K562 (cell line): Measurements from ENCODE around the gene NR3C2. TPM values are rescaled to one million over a fixed set of nuclear protein-coding genes. Genes with fewer than 3 reads are reported as not detected.

Experiments used
- ATAC-seq: fragments of 200-7000 bp; cut with Tn5 transposase; 3 replicates; pipeline ENCODE4 v1.9.1; 2020; ENCODE audit warnings: moderate library complexity
- BruUV-seq: library from RNA; stranded (reverse); fragments of 400-500 nt; replicated peaks from 2 replicates; lab custom pipeline; 2021; lab: Mats Ljungman, UMichigan
- CTCF ChIA-PET: fragments of 300-600 bp; formaldehyde crosslinking; extraction: SDS; loops from one replicate; lab custom pipeline; 2021; ENCODE audit warnings: low intra/inter-chr PET ratio; lab: Yijun Ruan, JAX
- POLR2A ChIA-PET: fragments of 300-600, 350-650 bp; sonication (Branson Sonifier 250); formaldehyde crosslinking; extraction: SDS; loops from one replicate; lab custom pipeline; 2021; ENCODE audit warnings: antibody characterized with exemption, inconsistent platforms; lab: Yijun Ruan, JAX
- DNase-seq, 4 experiments: peaks; one replicate each; pipeline versions ENCODE4 v3.0.0 to v3.0.0-alpha.2; 2011 to 2018; ENCODE audit warnings: low spot score in 3 of 4, mixed read lengths in 3 of 4; ENCODE audit errors: extremely low read depth in 1 of 4
- FAIRE-seq: peaks from 2 replicates; lab custom pipeline; 2011; peaks lifted over from hg19 to GRCh38; lab: Jason Lieb, UNC
- H2AFZ ChIP-seq: 2 replicates; pipeline ENCODE4 v1.6.0; 2011; ENCODE audit warnings: low read depth, low read length, control low read depth, inconsistent platforms
- H3K27ac ChIP-seq: fragments of 200-600 bp; 3 replicates; pipeline ENCODE4 v1.8.0; 2011; ENCODE audit warnings: low read depth, mild to moderate bottlenecking, control low read depth, inconsistent platforms, low read length, moderate library complexity, mixed read lengths; ENCODE audit errors: extremely low read depth
- H3K27me3 ChIP-seq, 2 experiments: fragments of 300-600 bp in 1 of 2; 2 replicates in 1 of 2; 3 replicates in 1 of 2; pipeline versions ENCODE4 v1.6.0 to v1.8.0; 2011; ENCODE audit warnings: inconsistent platforms in 2 of 2, low read length in 2 of 2, mild to moderate bottlenecking in 1 of 2, mixed read lengths in 1 of 2, moderate library complexity in 1 of 2; ENCODE audit not compliant: control insufficient read depth in 2 of 2, insufficient read depth in 2 of 2
- H3K36me3 ChIP-seq: fragments of 300-600 bp; 3 replicates; pipeline ENCODE4 v1.8.0; 2011; ENCODE audit warnings: mild to moderate bottlenecking, low read length, inconsistent platforms; ENCODE audit not compliant: control insufficient read depth, insufficient read depth
- H3K4me1 ChIP-seq, 2 experiments: fragments of 200-600 bp in 1 of 2; replicated peaks in 1 of 2; 2 replicates in 1 of 2; 3 replicates in 1 of 2; pipeline versions ENCODE4 v1.5.1 to v1.8.0; 2011; ENCODE audit warnings: inconsistent platforms in 2 of 2, low read length in 2 of 2, mild to moderate bottlenecking in 1 of 2, mixed read lengths in 1 of 2, moderate library complexity in 1 of 2; ENCODE audit not compliant: control insufficient read depth in 2 of 2, insufficient read depth in 2 of 2
- H3K4me2 ChIP-seq: 2 replicates; pipeline ENCODE4 v1.6.1; 2011; ENCODE audit warnings: low read length, control low read depth, inconsistent platforms, mixed read lengths; ENCODE audit not compliant: insufficient read depth
- H3K4me3 ChIP-seq: fragments of 200-600 bp; sonication (generic), shearing (Covaris generic); 2 replicates; pipeline ENCODE4 v1.5.1; 2016; ENCODE audit warnings: control low read depth, inconsistent platforms
- H3K79me2 ChIP-seq: fragments of 200-600 bp; 3 replicates; pipeline ENCODE4 v1.8.0; 2011; ENCODE audit warnings: low read length, inconsistent platforms; ENCODE audit not compliant: control insufficient read depth, insufficient read depth
- H3K9ac ChIP-seq, 2 experiments: 2 replicates each; pipeline versions ENCODE4 v1.6.0 to v1.6.1; 2011; ENCODE audit warnings: low read depth in 2 of 2, low read length in 2 of 2, control low read depth in 1 of 2, inconsistent platforms in 1 of 2, mild to moderate bottlenecking in 1 of 2, mixed read lengths in 1 of 2; ENCODE audit not compliant: insufficient read depth in 1 of 2
- H3K9me1 ChIP-seq: one replicate; pipeline ENCODE4 v1.6.0; 2011; ENCODE audit warnings: inconsistent platforms, mild to moderate bottlenecking, low read length, moderate library complexity; ENCODE audit not compliant: control insufficient read depth, insufficient read depth
- H3K9me3 ChIP-seq: replicated peaks from 2 replicates; pipeline ENCODE4 v1.5.1; 2011; ENCODE audit warnings: low read depth, low read length, inconsistent platforms; ENCODE audit not compliant: control insufficient read depth, insufficient read depth
- H4K20me1 ChIP-seq: replicated peaks from 2 replicates; pipeline ENCODE4 v1.6.1; 2011; ENCODE audit warnings: low read length, inconsistent platforms, mixed read lengths; ENCODE audit not compliant: control insufficient read depth, insufficient read depth
- CREM ChIP-seq: IDR thresholded peaks from 2 replicates; pipeline ENCODE4 v1.6.1; 2014; ENCODE audit warnings: antibody characterized with exemption, low read depth
- ELF1 ChIP-seq: fragments of 200-800 bp; sonication (Bioruptor generic); IDR thresholded peaks from 2 replicates; pipeline ENCODE4 v1.6.1; 2016; ENCODE audit warnings: missing genetic modification characterization, missing compliant biosample characterization
- FOXA1 ChIP-seq: fragments of 450-650 bp; IDR thresholded peaks from 2 replicates; pipeline ENCODE4 v1.6.1; 2016; ENCODE audit warnings: mild to moderate bottlenecking, borderline replicate concordance
- FOXP1 ChIP-seq: sonication (generic); formaldehyde crosslinking; IDR thresholded peaks from 2 replicates; pipeline ENCODE4 v1.8.0; 2022; ENCODE audit warnings: mild to moderate bottlenecking, missing genetic modification reagents
- KDM2B ChIP-seq: fragments of 250-450 bp; sonication (Bioruptor Pico); IDR thresholded peaks from 2 replicates; pipeline ENCODE4 v1.8.0; 2021; ENCODE audit warnings: mild to moderate bottlenecking, moderate library complexity
- KHSRP ChIP-seq: fragments of 450-650 bp; IDR thresholded peaks from 2 replicates; pipeline ENCODE4 v1.6.1; 2017
- NCOA1 ChIP-seq: fragments of 450-650 bp; IDR thresholded peaks from 2 replicates; pipeline ENCODE4 v1.6.1; 2016; ENCODE audit warnings: low read depth
- NELFE ChIP-seq: IDR thresholded peaks from 2 replicates; pipeline ENCODE4 v1.6.1; 2011; ENCODE audit warnings: mild to moderate bottlenecking; ENCODE audit not compliant: insufficient read depth, insufficient read length
- PRPF4 ChIP-seq: fragments of 200-400 bp; formaldehyde crosslinking; IDR thresholded peaks from one replicate; pipeline ENCODE4 v1.6.1; 2017; ENCODE audit warnings: low read length, low read depth, mild to moderate bottlenecking; ENCODE audit not compliant: insufficient read depth, poor library complexity, severe bottlenecking
- RBM14 ChIP-seq: fragments of 200-400 bp; formaldehyde crosslinking; IDR thresholded peaks from 2 replicates; pipeline ENCODE4 v1.6.1; 2018; ENCODE audit warnings: low read depth, mild to moderate bottlenecking, low read length, moderate library complexity, borderline replicate concordance; ENCODE audit not compliant: insufficient read depth
- RUNX1 ChIP-seq: sonication (generic); IDR thresholded peaks from 2 replicates; pipeline ENCODE4 v1.6.1; 2016; ENCODE audit warnings: antibody characterized with exemption, low read depth
- SMARCB1 ChIP-seq: IDR thresholded peaks from 2 replicates; pipeline ENCODE4 v1.6.1; 2011; ENCODE audit warnings: improper control_type of control experiment, low read depth; ENCODE audit not compliant: insufficient read length
- TEAD2 ChIP-seq: fragments of 450-650 bp; IDR thresholded peaks from 2 replicates; pipeline ENCODE4 v1.6.1; 2016; ENCODE audit warnings: missing genetic modification characterization, control low read depth, missing compliant biosample characterization
- ZNF165 ChIP-seq: fragments of 250-450 bp; sonication (Bioruptor Pico); IDR thresholded peaks from 2 replicates; pipeline ENCODE4 v1.4.0; 2020; ENCODE audit warnings: borderline replicate concordance
- ZNF79 ChIP-seq: fragments of 250-450 bp; sonication (Bioruptor Pico); IDR thresholded peaks from 2 replicates; pipeline ENCODE4 v1.4.0; 2020; ENCODE audit warnings: low read depth, mild to moderate bottlenecking, moderate library complexity
- ZSCAN32 ChIP-seq: fragments of 450-650 bp; formaldehyde crosslinking; IDR thresholded peaks from 2 replicates; pipeline ENCODE4 v1.4.0; 2020; ENCODE audit warnings: mild to moderate bottlenecking, moderate library complexity
- WGBS: fragments of 100-300 bp; shearing (Covaris generic); methylation state at CpG from one replicate; pipeline ENCODE4 v1.1.6; 2016; ENCODE audit warnings: low coverage, mixed read lengths; ENCODE audit not compliant: insufficient coverage; ENCODE audit errors: missing lambda C conversion rate; 5-methylcytosine and 5-hydroxymethylcytosine counted together
- in situ Hi-C: fragments of 300-500 bp; cut with MboI; formaldehyde crosslinking; loops from 4 replicates; pipeline ENCODE4 v1.15.0; 2018; ENCODE audit warnings: inconsistent platforms, mixed read lengths
- intact Hi-C: fragments of 100-400 bp; cut with micrococcal nuclease; formaldehyde crosslinking; loops from 2 replicates; pipeline ENCODE4 v1.14.2; 2022
- polyA plus RNA-seq, 8 experiments: library from polyadenylated mRNA; depleted of rRNA in 4 of 8; stranded (reverse) in 5 of 8; unstranded in 3 of 8; fragments of >200 nt; fragmentation: Nextera tagmentation in 2 of 8; fragmentation: Illumina TruSeq in 1 of 8; extraction: Ambion mirVana in 2 of 8; extraction: Trizol in 1 of 8; gene quantifications; 2 replicates each; pipeline versions ENCODE4 v1.2.1 to v1.2.3, GENCODE V29; 2011 to 2014; ENCODE audit warnings: inconsistent platforms in 1 of 8, missing spikeins in 1 of 8
- total RNA-seq, 7 experiments: library from RNA; depleted of rRNA in 6 of 7; stranded (reverse); fragments of >200 nt in 6 of 7; fragmentation: Illumina TruSeq in 2 of 7; extraction: Trizol in 2 of 7; gene quantifications; 2 replicates each; pipeline versions ENCODE4 v1.2.1 to v1.2.3, GENCODE V29; 2011 to 2021; ENCODE audit warnings: low replicate concordance in 1 of 7
- TF ChIP-seq, protein P1 (sequence below), 3 experiments: fragments of 200-800 bp in 1 of 3; sonication (Bioruptor generic) in 1 of 3; sonication (generic) in 1 of 3; formaldehyde crosslinking in 1 of 3; IDR thresholded peaks; 2 replicates each; pipeline versions ENCODE4 v1.6.1 to v1.8.0; 2016 to 2022; ENCODE audit warnings: mild to moderate bottlenecking in 2 of 3, missing compliant biosample characterization in 2 of 3, missing genetic modification characterization in 2 of 3, missing genetic modification reagents in 1 of 3
- TF ChIP-seq, protein P2 (sequence below): fragments of 250-450 bp; sonication (Bioruptor Pico); IDR thresholded peaks from 2 replicates; pipeline ENCODE4 v1.9.0; 2021; ENCODE audit warnings: mild to moderate bottlenecking, inconsistent platforms

Gene NR3C2
- total and polyA plus RNA-seq, 9 of the 15 experiments (the other 6 are each of a cell fraction or from before 2014, with no cell fraction given) = 0.01 to 0.28 (median 0.16) TPM; not detected in 2

DNA sequence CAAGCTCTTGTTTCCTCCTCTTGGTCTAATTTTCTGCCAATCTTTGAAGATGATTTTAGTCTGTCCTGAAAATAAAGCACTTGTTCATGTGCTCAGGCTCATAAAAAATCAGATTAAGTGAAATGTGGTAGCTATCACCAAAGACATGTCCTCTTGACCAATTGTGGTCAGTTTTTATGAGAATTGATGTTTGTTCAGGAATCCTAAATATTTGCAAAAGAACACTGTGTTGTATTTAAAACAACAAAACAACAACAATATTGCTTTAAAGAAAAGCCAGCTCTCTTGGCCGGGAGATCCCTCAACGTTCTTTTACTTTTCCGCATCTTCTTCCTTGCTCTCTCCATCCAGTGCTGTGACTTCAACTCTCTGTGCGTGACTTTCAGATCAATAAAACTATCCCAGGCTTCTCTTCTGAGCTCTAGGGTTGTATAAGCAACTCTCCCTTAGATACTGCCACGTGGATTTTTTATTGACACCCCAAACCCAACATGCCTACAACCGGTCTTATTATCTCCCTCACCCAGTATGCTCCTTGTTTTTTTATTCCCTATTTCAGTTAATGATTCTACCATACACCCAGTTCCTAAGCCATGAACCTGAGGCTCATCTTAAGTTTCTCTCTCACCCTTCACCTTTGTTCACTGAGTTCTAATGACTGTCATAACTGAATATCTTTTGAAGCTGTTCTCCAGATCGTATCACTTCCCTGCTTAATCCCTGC is 400.4 kb downstream of the NR3C2 start:
- no peak overlapping the region for H3K9ac ChIP-seq
- ChIA-PET CTCF (no interaction called here), POLR2A (no interaction called here)
- H3K27ac ChIP-seq = no peak overlapping the region
- ATAC-seq (no peak), DNase-seq (no peak), FAIRE-seq (no peak)
- no peaks in the 10 kb centered on the region for H3K9me3 ChIP-seq
- H3K27me3 ChIP-seq = no peaks in the 10 kb centered on the region
- H3K36me3 ChIP-seq = no peaks in the 10 kb centered on the region
- 7% methylated on average over 7 of the region's 7 CpGs for WGBS
- no peak overlapping the region for H3K4me3 ChIP-seq
- in situ Hi-C loops (no loop called here), intact Hi-C loops (no loop called here)
- no peaks in the 10 kb centered on the region for H3K9me1 ChIP-seq
- no peak overlapping the region for H2AFZ ChIP-seq
- no peaks in the 10 kb centered on the region for H4K20me1 ChIP-seq
- H3K79me2 ChIP-seq = no peaks in the 10 kb centered on the region
- BruUV-seq = no TSS peak
- TF ChIP-seq RBM14 (no peak), CREM (no peak), RUNX1 (no peak), PRPF4 (no peak), ZNF165 (CRISPR knock-in tag) (no peak), FOXP1 (no peak), SMARCB1 (no peak), FOXA1 (no peak), ZSCAN32 (CRISPR knock-in tag) (no peak), TEAD2 (tag) (no peak), NCOA1 (no peak), KDM2B (CRISPR knock-in tag) (no peak), ZNF79 (no peak), KHSRP (no peak), NELFE (no peak), ELF1 (no peak)
- TF ChIP-seq, protein P1, sequence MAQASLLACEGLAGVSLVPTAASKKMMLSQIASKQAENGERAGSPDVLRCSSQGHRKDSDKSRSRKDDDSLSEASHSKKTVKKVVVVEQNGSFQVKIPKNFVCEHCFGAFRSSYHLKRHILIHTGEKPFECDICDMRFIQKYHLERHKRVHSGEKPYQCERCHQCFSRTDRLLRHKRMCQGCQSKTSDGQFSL (CRISPR knock-in tag; IDR thresholded peaks at IDR 0.05) = no peak
- TF ChIP-seq, protein P1 (tag; IDR thresholded peaks at IDR 0.05) = no peak
- TF ChIP-seq, protein P2, sequence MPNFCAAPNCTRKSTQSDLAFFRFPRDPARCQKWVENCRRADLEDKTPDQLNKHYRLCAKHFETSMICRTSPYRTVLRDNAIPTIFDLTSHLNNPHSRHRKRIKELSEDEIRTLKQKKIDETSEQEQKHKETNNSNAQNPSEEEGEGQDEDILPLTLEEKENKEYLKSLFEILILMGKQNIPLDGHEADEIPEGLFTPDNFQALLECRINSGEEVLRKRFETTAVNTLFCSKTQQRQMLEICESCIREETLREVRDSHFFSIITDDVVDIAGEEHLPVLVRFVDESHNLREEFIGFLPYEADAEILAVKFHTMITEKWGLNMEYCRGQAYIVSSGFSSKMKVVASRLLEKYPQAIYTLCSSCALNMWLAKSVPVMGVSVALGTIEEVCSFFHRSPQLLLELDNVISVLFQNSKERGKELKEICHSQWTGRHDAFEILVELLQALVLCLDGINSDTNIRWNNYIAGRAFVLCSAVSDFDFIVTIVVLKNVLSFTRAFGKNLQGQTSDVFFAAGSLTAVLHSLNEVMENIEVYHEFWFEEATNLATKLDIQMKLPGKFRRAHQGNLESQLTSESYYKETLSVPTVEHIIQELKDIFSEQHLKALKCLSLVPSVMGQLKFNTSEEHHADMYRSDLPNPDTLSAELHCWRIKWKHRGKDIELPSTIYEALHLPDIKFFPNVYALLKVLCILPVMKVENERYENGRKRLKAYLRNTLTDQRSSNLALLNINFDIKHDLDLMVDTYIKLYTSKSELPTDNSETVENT = no peak
- no peak overlapping the region for H3K4me2 ChIP-seq
- no peaks in the 10 kb centered on the region for H3K4me1 ChIP-seq
